ENCODE measurements around the gene INSRR.

The INSRR gene

DNA sequence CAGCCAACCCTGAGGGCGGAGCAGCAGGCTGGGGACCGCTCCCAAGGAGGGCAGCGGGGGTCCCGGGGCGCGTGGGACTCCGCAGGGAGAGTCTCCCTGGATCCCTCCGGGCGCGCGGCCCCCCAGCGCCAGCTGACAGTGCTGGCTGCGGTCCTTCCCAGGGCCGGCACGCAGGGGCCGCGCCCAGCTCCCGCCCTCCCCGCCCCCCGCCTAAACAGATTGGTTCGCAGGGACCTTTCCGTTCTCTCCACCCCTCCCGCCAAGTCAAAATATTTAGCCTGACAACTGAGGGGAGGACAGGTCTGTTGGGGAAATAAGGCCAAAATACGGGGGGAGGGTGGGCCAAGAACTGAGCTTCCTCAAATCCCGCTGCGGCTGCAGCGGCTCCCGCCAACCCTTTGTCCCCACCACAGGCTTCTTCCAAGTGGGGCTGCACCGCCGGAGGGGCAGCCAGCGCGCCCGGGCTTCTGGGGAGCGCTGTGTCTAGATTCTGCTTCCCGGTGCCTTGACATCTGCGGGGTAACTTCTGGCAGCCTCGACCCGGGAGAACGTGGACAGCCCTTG is at the start of gene INSRR:
Gene INSRR, minus strand, starts transcription at position 159 of the 564 bp plus-strand sequence. CDS start 496 bp downstream, outside the sequence.
- no peak for DNase-seq (ENCODE audit: low spot score)

DNA sequence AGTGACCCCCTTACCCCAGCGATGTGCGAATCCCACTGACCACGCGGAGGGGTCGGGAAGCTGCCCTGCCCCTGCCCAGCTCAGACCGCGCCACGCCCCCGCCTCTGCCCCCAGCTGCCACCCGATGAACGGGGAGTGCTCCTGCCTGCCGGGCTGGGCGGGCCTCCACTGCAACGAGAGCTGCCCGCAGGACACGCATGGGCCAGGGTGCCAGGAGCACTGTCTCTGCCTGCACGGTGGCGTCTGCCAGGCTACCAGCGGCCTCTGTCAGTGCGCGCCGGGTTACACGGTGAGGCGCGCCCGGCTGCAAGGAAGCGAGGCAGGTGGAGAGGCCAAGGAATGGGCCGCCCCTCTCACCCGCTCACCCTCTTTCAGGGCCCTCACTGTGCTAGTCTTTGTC is 49.6 kb upstream of the INSRR start:
- DNase-seq (ENCODE audit: low spot score), result no peak

DNA sequence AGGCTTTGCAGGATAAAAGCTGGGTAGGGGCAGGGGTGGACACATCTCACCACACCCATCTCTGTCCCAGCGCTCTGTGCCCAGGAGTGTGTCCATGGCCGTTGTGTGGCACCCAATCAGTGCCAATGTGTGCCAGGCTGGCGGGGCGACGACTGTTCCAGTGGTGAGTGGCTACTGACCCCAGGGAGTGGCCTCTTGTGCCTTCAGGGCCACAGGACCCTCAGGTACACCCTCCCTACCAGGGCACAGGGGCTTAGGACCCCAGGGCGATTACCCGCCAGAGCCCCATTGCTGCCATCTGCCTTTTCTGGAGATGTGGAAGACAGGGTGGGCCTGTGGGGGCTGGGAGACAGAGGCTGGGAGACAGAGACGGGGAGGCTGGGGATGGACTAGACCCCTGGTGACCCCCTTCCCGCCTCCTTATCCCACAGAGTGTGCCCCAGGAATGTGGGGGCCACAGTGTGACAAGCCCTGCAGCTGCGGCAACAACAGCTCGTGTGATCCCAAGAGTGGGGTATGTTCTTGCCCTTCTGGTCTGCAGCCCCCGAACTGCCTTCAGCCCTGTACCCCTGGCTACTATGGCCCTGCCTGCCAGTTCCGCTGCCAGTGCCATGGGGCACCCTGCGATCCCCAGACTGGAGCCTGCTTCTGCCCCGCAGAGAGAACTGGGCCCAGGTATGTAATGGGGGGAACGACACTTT is 47.4 kb upstream of the INSRR start:
- no peak for DNase-seq (ENCODE audit: low spot score)

DNA sequence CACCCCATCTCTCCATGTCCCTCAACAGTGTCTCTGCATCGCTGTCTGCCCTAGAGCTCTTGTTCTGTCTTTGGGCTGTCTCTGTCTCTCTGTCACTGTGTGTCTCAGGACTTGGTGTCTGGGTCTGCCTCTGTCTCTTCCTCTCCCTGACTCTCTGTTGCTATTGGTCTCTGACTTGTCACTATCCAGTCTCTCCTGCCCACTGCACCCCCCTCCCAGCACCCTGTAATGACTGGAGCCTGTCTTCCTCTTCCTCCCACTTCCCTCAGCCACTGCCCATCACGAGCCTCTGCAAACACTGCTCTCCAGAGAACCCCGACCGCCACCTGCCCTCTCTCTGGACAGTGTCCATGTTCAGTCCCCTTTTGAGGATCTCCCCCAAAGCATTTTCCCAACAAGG is 46.7 kb upstream of the INSRR start:
- DNase-seq (ENCODE audit: low spot score), result no peak

DNA sequence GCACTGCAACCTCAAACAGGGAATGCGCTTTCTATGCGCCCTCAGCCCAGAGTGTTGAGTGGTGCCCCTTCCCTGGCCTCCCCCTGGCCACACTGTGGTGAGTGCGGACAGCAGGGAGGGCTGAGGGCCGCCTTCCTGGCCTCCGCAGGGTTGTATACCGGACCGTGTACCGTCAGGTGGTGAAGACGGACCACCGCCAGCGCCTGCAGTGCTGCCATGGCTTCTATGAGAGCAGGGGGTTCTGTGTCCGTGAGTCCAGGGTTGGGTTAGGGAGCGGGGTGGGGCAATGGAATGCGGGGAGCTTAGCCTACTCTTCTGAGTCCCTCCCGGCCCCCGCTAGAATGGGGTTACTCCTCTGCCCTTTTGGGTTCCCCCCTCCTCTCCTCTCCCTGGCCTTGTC is 46.3 kb upstream of the INSRR start:
- DNase-seq (ENCODE audit: low spot score), result no peak

DNA sequence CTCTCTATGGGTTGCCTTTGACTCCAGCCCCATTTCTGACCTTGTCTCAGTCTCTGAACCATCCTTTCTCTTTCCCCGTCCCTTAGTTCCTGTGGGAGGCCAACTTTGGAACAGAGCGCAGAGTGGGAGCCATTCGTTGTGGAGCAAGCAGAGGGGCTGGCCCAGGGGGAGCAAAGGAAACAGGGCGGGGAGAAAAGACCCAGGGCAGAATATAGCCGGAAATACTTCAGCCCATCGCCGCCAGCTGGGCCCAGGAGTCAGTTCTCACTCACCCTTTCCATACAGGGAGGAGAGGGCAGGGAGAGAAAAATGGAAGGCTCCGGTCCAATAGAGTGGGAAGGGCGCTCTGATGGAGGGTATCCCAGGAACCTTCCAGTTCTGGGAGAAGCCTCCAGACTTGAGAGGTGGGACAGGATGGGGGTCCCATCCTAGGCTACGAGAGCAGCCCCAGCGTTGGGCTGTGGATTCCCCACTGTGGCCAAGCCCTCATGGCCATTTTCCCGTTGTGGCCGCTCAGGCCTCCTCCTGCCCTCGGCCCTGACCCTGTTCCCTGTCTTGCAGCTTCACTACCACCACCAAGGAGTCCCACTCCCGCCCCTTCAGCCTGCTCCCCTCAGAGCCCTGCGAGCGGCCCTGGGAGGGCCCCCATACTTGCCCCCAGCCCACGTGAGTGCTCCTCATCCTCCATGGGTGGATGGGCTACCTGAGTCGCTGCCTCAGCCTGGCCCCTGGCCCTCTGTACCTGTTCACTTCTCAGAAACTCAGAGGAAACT is 45.5 kb upstream of the INSRR start:
- DNase-seq (ENCODE audit: low spot score), result no peak

DNA sequence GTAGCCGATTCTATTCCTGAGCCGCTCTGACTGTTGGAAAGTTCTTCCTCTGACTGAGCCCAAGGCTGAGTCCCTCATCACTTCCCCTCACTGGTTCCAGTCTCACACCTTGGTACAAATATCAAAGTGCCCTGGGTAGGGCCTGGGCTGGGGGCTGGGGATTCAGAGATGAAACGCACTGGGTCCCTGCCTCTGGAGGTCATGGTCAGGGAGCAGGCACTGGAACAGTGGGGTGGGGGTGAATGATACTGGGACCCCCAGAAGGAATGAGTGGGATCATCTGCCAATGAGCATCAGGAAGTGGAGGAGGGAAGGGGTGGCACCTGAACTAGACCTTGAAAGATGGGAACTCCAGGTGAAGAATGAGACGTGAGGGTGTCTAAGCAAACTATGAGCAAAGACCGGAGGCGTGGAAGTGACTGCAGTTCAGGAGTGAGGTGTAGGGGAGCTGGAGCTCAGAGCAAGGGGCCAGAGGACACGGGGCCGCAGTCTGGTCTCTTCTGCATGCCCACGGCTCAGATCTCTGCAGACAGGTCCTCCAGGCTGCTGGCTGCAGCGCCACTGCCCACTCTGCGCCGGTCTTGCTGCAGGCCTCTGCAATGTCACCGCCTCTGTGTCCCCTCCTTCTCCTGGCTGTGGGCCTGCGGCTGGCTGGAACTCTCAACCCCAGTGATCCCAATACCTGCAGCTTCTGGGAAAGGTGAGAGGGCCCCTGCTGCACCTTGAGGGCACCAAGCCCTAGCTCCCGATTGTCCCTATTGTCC is 44.6 kb upstream of the INSRR start:
- DNase-seq (ENCODE audit: low spot score), result no peak

DNA sequence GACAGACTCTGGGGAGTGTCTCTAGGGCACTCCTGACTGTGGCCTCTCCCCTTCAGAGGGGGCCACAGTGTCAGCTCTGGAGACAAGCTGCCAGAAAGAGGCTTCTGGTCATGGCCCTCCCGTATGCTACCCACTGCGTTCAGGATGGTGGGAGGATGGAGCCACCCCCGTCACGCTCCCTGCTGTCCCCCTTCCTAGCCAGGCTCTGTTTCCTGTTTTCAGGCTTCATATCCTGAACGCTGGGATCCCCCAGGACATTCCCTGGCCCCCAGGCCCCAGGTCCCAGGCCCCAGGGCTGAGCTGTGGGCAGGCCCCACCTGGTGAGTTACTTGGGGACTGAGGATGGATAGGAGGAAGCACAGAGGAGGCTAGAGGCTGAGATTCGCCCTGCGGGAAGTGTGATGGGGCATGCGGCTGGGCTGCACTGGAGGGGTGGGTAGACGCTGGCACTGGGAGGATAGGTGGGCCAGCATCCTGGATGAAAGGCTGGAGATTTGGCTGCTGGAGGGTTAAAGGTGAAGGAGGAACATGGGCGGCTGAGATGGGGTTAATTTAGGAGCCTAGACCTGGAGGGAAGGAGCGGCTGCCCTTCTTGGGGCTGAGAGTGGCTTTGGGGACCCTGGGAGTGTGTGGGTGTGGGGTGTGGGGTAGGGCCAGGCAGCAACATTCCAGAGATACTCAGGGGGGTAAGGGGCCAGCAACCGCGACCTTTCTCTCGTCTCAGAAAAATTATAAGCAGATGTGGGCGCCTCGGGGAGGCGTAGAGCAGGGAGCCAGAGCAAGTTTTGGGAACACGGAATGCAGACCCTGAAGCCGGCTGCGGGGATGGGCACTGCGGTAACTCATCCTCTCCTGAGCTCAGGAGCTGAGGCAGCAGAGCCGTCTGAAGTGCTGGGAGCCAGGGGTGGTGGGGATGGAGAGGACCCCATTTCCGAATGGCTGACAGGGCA is 43.3 kb upstream of the INSRR start:
- no peak for DNase-seq (ENCODE audit: low spot score)

DNA sequence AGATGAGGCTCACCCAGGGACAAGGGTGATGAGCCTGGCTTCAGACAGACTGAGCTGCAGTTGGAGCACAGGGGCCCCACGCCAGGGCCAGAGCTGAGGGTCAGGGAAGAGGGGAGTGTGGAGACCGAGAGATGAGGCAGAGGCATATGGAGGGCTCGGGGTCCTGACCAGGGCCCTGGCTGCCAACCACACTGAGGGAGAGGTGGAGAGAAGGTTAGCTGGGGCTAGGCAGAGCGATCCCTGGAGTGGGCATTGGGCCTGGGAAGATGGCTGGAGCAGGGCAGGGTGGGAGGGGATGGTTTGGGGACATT is 42.6 kb upstream of the INSRR start:
- DNase-seq (ENCODE audit: low spot score), result no peak

DNA sequence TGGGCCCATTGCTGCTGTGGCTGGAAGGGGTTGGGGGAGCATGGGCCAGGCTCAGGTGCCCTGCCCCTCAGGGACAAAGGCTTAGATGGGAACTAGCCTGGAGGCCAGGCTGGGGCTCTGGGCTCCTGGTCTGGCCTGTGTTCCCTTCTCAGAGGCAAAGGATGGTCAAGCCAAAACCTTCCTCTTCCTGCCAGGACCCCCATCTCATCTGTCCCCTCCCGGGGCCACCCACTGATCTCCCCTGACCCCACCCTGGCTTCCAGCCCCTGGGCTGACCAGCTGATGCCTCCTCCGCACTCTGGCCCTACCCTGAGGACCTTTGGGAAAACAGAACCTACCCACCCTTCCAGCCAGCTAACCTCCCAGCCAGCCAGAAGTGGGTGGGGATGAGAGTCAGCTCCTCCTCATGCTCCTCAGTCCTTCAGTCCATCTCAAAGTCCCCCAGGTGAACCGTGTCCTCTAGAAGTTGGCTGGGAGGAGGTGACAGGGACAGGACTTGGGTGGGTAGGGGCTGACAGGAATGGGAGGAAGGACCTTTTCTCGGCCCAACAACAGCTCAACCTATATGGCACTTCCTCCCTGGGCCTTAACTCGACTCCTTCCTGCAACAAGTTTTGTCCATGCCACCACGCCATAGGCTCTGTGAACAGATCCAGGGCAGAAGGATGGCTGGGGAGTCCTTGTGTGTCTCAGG is 42.1 kb upstream of the INSRR start:
- DNase-seq (ENCODE audit: low spot score), result no peak

DNA sequence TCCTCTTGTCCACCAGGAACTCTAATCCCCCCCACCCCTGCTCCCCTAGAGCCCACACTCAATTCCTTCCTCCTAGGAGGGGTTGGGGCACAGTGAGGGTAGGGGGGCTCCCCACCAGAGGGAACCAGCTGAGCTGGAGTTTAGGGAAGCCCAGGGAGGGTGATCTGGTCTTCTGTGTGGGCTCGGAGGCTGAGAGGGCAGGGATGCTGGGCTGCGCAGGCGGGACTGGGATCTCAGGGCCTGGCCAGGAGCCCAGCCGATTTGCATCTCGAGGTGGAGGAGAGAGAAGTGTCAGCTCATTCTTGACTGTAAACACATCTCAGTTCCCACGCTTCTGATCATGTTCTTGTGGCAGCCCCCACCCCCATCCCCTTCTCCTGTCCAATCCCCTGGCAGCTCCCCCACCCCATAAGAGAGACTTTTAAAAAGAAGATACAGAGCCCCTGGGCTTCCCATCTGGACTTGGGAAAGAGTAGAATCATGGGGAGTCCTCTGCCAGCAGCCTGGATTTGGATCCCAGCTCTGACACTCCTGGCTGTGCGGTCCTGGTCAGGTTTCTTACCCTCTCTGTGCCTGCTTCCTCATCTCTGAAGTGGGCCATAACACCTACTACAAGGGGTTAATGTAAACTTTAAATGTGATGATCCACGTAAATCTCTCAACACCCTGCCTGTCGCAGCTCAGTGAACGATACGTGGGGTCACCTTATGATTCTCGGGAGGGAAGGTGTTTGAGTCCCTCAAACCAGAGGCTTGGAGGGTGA is 41.2 kb upstream of the INSRR start:
- DNase-seq (ENCODE audit: low spot score), result no peak

DNA sequence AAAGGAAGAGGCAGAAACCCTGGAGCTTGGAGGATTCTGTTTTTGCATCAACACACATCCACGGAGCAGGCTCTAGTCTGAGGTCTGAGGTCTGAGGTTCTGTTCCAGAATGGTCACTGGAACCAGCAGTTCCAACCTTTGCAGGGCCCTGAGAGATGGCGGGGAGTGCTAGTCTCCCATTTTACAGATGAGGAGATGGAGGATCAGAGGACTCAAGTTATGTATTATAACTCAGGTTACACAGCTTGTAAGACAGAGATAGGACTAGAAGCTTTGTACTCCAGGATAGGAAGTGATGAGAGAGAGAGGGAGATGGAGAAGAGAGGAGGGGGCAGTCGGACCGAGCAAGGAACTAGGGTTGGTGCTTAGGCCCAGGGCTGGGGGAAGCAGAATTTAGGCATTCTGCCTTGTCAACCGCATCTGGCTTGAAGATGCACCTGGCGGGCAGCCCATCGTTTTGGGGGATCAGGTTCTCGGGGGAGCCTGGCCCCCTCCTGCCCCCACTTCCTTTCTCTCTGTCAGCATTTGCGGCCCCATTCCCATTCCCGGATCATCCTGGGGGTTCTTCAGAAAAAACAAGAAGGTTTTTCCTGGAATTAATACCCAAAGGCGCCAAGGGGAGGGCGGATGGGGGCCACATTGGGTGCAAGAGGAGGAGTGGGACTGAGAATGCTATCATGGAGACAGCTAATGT is 40.2 kb upstream of the INSRR start:
- no peak for DNase-seq (ENCODE audit: low spot score)

DNA sequence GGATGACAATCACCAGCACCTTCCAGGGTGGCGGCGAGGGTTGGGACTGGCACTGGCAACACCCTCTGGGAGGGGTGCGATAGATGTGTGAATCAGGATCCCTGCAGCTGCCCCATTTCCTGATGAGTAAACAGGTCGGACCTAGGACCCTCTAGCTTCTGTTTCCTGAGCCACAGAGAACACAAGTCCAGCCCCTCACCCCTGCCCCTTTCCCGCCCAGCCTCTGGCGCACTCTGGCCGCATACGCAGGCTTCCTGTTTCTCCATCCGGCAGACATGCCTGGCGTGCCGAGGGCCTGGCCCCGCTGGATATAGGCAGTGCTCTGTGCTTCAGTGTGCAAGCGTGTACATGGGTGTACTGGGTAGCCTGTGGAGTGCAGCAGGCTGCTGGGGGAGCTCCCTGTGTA is 39.2 kb upstream of the INSRR start:
- DNase-seq (ENCODE audit: low spot score), result peak; percentile 27

DNA sequence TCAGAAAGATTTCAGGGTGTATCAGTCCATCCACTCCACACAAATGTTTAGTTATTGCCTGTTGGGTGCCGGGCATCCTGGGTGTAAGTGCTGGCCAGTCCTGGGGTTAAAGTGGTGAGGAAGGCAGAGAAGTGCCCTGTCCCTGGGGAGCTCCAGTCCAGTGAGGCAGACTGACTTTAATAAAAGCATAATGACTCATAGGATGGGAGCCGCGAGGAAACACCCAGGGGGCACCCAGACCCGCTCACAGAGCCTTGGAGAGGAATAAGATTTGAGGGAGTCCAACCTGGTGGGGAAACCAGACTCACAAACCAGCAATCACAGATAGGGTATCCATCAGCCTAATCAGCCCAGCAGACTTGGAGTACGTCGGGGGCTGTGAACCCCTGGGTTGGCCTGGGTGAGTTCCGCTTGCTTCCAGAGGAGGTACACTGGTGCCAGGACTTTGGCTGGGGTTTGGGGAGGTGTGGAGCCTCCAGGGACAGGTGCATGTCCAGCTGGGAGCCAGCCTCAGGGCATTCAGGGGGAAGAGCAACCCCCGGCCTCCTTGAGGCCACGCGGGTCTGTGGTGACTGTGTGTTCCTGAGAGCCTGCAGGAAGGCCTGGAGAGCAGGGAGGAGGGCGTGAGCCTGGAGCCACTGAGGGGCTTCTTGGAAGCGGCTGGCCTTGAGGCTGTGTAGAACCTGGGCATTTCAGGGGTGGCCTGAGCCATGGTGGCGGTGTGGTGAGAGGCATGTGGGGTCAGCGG is 38.3 kb upstream of the INSRR start:
- peak; percentile 78 for DNase-seq (ENCODE audit: low spot score)

DNA sequence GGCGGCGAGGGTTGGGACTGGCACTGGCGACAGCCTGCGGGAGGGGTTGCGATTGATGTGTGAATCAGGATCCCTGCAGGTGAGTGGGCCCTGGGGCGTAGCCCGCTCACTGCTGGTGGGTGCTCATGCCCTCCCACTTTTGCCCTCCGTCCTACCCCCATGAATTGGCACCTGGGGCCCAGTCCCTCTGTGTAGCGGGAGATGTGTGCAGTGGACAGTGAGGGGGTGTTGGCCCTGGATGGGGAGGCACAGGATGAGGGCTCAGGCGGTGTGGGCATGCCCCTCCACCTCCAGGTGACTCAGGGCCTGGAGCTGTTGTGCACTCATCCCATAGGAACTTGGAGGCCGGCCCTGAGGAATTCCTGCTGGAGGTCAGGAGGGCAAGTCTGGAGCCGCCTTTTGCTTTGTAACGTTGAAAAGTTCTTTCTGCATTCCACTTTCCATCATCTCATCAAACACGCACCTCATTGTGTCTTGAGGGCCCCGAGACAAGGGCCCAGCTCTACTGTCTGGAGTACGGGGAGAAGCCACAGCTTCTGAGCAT is 37.6 kb upstream of the INSRR start:
- peak; percentile 96 for DNase-seq (ENCODE audit: low spot score)

DNA sequence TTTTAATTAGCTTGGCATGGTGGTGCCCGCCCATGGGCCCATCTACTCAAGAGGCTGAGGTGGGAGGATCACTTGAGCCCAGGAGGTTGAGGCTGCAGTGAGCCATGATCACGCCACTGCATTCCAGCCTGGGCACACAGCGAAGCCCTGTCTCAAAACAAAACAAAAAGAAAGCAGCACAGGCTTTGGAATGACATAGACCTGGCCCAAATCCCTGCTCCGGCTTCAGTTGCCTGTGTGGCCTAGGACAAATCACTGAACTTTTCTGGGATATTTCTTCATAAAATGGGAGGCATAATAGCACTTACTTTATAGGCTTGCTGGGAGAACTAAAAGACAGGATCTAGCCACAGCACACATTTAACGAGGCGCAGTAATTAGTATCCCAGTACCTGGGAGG is 37.0 kb upstream of the INSRR start:
- DNase-seq (ENCODE audit: low spot score), result no peak

DNA sequence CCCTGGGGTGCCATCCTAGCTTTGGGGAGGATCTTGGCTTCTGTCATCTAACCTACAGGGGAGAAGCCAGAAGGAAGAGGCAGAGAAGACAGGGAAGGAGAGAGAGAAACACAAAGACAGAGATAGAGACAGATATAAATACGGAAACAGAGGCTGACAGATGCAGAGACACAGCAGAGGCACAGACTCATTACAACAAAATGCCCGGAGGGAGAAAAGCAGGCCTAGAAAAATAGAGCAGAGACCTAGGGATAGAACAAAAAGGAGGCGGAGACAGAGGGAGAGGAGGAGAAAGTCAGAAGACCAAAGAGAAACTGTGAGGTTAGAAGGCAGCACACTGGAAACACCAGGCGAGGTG is 36.5 kb upstream of the INSRR start:
- DNase-seq (ENCODE audit: low spot score), result no peak

DNA sequence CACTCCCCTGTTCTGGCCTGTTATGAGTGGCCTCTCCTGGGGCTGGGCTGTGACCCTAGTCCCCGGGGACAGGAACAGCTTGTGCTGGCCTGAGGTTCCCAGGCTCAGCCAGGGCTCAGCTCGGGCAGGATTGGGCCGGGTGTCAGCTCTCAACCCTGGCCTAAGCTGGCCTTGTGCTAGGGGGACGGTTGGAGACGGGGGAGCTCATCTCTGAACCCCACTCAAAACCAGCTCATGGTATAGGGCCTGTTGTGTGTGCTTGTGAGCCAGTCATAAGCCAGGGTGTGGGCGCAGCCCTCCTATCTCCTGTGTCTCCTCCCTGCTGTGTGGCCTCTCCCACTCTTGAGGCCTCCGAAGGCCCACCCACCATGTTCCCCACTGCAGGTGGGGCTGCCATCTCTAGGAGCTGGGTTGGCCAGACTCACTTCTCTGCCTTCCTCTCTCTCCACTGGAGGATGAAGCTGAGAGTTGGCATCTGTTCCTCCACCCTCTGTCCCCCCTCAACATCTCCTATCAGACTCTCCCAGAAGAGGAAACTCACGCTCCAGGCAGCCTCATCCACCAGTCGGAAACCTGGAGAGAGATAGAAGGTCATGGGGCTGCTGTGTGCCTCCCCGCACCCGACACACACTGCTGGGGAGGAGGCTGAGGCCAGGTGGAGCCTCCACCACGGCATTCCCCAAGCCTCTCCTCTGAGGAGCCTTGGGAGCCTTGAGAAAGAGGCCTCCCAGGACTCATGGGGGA is 36.0 kb upstream of the INSRR start:
- DNase-seq (ENCODE audit: low spot score), result no peak

Measured in kidney tubule cell (primary cell).